Measurements from ENCODE around the gene DMPK.

DMPK gene, protein sequence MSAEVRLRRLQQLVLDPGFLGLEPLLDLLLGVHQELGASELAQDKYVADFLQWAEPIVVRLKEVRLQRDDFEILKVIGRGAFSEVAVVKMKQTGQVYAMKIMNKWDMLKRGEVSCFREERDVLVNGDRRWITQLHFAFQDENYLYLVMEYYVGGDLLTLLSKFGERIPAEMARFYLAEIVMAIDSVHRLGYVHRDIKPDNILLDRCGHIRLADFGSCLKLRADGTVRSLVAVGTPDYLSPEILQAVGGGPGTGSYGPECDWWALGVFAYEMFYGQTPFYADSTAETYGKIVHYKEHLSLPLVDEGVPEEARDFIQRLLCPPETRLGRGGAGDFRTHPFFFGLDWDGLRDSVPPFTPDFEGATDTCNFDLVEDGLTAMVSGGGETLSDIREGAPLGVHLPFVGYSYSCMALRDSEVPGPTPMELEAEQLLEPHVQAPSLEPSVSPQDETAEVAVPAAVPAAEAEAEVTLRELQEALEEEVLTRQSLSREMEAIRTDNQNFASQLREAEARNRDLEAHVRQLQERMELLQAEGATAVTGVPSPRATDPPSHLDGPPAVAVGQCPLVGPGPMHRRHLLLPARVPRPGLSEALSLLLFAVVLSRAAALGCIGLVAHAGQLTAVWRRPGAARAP

DNA sequence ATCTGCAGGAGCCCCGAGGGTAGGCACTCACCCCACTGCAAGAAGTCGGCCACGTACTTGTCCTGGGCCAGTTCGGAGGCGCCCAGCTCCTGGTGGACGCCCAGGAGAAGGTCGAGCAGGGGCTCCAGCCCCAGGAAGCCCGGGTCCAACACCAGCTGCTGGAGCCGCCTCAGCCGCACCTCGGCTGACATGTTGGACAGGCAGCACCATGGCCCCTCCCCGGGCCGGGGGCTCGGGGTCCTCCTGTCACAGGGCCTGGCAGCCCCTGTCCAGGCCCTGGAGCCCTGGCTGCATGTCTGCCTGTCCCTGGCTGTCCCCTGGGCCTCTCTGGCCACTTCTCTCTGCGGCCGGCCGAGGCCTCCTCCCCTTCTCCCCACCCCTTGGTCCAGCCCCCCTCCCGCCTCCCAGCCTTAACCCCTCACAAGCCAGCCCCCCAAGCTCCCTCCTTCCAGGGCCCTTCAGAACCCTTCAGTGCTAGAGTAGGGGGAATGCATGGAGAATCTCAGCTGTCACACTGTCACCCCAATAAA, at the start of gene DMPK:
DMPK (minus strand) TSS at position 329 of the 530 bp plus-strand sequence; CDS start at position 191, 138 bp downstream.
- no peak for DNase-seq (ENCODE audit: low read depth in 2 of 2)

DNA sequence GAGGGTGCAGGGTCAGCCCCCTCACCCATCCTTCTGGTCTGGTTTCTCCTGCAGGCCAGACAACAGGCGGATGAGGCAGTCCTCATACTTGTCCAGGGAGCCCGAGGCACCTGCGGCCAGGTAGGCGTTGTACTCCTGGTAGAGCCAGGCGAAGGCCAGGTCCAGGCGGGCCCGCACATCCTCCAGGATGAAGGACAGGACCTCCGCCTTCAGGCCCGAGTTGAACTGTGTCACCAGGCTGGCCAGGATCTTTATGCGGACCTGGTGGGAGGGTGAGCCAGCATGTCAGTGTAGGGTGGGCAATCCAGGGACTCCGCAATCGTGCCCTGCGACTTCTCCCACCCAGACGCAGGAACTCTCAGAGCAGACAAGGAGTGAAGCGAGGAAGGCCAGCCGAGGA, 46.7 kb upstream of the DMPK start:
- DNase-seq (ENCODE audit: low read depth in 2 of 2): no peak

DNA sequence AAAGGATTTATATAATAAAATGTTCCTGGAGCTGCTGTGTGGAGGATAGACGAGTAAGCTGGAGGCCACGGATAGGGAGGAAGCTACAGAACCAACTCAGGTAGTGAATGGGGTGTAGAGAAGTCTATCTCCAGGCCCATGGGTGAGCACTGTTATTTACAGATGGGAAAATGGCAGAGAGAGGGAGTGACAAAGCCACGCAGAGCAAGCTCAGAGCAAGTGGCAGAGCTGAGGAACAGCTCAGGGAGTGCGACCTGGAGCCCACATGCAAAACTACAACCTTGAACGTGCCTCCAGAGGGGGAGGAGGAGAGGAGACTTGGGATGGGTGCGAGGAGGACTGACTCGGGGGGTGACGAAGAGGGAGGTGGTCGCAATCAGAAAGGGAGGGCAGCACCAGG, 46.2 kb upstream of the DMPK start:
- DNase-seq (ENCODE audit: low read depth in 2 of 2): no peak

DNA sequence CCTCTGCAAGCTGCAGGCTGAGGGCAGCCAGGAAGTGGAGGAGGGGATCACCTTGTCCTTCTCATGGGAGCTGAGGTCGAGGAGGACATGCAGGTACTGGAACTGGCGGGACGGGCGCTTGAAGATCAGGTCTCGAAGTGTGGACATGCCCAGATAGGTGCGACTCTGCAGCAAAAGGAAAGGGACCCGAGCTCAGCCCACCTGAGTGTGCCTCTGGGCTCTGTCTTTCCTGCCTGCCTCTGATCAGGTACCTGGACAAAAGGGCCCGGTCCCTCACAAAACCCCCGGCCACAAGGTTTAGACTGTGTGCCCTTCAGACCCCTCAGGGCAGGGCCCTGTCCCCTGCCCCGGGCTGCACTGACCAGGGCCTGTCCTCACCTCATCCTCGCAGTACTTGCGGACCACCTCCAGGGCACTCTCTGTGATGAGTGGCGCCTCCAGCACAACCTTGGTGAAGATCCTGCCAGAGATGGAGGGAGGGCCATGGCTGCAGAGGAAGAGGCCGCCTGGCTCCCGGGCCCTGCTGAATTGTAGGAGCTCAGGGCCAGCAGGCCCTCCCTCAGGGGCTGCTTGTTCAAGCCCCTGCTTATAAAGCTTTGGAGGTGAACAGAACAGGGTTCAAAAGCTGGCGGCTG, 45.3 kb upstream of the DMPK start:
- no peak for DNase-seq (ENCODE audit: low read depth in 2 of 2)

DNA sequence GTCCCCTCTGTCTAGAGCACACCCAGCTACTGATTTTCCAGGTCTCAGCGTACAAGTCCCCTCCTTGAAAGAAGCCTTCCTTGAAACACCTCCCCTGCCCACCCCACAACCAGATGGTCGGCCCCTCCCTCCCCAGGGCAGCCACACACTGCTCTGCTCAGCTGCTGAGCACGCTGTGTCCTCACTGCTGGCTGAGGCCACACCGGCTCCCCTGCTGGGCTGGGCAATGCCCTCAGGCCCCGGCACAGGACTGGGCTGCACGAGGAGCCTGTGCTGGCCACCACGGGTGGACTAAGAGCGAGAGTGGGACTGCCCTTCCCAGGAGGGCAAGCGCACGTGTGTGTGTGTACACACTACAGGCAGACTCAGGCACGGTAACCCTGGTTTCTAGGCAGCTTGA, 44.6 kb upstream of the DMPK start:
- no peak for DNase-seq (ENCODE audit: low read depth in 2 of 2)

DNA sequence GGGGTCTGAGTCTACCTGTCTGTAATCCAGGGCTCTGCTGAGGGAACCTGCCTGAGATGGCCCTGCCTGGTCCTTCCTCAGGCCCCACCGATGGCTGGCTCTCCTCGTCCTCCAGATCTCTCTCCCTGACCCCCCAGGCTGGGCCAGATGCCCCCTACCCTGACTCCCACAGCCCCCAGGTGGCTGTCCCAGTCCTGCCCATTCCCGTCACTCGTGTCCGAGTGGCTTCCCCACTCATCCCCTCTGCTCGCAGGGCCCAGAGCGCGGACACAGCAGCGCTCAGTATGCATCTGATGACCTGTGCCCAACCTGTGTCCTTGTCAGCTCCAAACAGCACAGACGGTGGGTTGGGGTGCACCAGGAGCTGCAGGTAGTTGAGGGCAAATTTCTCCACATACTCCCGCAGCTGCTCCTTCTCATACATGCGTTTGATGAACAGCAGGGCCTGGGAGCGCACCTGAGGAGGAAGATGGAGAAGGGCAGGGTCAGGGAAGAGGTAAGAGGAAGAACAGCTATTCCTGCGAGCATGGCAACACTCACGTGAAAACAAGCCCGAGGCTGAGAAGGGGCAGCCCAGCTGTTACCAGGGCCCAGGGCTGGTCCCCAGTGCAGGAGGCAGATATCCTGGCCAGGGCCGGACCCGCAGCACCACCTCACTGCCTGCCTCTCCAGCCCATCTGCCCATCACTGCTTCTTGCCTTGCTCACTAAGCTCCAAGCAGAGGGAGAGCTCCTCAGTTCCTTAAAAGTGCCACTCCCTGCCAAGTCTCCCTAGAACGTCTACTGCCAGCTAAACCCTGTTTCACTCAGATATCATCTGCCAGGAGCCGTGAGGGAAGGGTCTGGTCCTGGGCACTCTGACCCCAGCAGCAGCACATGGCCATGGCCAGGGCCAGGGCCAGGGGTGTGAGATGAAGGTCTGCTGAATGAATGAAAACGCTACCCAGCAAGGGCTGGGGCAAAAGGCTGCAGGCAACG, 43.9 kb upstream of the DMPK start:
- no peak for DNase-seq (ENCODE audit: low read depth in 2 of 2)

DNA sequence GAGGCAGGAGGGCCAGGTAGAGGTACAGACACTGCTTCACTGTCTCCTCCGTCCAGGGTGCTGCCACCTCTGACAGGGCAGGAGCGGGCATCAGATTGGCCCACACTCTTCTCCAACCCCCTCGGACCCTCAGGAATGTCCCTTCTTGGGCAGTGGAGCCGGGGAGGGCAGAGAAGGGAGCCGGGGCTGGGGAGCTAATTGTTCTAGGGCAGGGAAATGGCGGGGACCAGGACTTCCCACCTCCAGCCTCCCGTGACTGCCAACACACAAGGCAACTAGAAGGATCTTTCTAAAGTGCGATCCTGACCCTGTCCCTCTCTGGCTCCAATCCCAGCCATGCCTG, 42.9 kb upstream of the DMPK start:
- no peak for DNase-seq (ENCODE audit: low read depth in 2 of 2)

DNA sequence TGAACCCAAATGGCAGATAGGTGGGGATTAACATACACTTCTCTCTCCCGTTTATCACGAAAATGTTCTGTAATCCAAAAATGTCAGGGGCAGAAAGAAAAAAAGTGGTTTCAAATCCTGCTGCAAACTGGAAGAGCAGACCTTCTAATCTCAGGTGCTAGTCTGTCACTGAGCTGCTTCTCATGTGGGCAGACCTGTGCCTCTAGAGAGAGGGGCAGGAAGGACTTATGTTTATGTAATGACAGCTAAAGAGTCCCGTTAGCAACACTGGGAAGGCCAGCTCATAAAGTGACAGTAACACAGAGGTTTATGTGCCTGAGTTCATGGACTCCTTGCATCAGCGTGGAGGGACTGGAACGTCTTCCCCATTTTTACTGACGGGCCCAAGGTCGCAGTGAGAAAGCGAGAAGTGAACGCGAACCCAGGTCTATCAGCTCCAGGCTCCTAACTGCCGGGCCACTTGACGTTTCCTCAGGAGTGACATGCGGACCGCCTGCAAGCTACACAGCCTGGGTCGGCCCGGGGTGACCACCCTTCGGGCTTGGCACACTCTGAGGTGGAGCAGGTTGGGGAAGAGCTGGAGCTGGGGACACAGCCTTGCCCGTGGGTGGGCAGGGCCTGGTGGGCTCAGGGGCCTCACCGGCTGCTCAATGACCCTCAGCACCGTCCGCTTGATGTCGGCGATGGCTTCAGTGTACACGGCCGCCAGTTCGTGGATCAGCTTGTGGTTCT, 42.4 kb upstream of the DMPK start:
- DNase-seq (ENCODE audit: low read depth in 2 of 2): no peak

DNA sequence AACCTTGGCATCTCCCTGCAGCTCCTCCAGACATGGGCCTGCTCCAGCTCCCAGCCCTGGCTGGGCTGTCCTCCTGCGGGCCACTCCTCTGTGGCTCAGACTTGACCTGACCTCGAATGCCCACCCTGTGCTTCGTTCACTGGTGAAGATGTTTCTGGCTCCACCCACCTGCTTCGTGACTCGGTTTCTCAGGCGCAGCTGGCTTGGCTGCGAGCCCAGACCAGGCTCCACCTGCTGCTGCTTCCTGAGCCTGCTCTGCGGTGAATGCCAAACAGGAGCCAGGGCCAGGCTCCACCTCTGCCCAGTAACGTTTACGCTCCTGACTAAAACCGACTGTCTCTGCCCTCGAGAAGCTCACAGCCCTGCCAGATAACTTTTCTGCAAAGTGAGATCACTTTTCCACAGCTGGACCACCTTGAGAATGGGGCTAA, 41.8 kb upstream of the DMPK start:
- no peak for DNase-seq (ENCODE audit: low read depth in 2 of 2)

DNA sequence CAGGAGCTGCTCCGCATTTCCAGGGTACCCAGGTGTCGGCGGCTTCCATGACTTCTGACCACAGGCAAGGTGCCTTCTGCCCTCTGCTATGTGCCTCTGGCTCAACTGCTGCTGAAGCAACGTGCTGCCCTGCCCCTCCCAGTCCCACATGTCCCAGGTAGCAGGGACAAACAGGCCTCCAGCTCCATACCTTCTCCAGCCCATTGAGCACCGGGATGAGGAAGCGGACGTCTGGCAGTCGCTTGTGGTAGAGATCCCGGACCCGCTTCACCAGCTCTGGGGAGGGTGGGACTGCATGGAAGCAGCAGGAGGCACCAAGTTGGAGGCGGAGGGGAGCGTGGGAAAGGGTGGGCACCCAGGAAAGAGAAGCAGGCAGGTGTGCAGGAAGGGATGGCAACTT, 40.9 kb upstream of the DMPK start:
- DNase-seq (ENCODE audit: low read depth in 2 of 2): no peak

DNA sequence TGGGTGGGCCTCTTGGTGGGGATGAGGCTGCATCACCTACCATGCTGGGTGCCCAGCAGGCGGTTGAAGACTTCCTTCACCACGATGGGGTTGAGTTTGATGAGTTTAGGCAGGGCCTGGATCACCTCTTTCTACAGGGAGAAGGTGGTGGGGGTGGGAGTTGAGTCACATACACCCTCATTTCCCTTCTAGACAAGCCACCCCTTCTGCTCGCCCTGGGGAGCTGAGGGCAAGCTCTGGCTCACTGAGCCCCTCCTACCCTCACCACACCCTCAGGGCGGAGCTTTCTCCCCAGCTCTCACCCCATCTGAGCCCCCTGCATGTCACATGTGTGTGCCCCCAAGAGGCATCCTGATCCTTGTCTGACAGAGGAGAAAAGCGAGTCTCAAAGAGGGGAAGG, 40.4 kb upstream of the DMPK start:
- DNase-seq (ENCODE audit: low read depth in 2 of 2): no peak

DNA sequence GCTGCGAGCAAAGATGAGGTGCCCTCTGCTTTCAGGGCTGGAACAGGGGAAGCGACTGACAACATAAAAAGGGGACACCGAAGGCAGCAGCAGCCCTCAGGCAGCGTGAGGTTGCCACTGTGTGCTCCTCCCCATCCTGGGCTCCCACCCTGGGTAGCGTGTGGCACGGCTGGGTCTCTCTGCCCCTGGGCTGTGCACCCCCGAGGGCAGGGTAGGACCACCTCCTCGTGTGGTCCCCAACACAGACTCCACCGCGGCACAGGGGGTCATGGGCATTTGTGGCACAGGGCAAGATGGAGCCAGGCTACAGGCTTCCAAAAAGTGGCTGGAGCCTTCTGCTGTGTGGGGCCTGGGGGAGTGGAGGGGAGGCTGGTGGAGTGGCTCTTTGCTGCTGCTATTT, 39.3 kb upstream of the DMPK start:
- DNase-seq (ENCODE audit: low read depth in 2 of 2): no peak

DNA sequence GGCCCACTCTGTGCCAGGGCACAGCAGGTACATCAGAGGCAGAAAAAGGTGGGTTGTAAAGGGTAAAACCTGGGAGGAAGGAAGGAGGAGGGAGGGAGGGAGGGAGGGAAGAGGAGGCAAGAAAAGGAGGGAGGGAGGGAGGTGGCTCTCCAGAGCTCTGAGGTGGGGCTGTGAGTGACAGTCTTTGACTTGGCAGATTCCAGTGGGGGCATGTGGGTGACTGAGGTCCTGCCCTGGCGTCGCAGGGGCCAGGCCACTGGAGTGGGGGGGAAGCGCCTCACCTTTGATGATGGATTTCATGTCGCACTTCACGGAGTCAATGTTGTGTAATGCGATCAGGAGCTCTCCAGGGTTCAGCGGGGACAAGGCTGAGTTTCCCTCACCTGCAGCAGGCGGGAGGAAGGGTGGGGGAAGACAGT, 38.8 kb upstream of the DMPK start:
- no peak for DNase-seq (ENCODE audit: low read depth in 2 of 2)

DNA sequence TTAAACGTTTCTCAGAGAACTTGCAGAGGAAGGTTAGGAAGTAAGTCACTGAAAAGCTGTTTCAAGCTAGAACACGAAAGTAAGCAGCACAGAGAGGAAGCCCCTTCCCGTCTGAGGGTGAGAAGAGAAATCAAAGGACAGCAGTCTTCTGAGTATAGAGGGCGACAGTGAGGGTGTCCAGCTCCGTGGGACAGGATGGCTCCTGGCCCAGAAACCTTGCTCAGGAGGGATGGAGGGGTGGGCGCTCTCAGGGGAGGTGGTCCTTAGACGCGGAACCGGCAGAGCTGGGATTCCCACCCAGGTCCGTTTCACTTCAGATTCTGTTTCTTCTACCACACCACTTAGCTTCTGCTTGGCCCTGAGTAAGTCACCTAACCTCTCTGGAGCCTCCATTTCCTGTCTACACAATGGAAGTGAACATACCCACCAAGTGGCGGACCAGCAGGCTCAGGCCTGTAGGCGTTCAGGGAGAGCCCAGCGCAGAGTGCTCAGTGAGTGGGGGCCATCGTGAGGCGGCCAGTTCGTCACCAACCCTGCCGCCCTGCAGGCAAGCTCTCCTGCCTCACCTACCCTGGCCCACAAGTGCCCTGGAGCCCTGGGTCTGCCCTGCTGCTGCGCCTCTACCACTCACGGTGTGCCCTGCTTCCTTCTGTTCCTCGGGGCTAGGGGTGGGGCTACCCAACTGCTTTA, 38.3 kb upstream of the DMPK start:
- no peak for DNase-seq (ENCODE audit: low read depth in 2 of 2)

DNA sequence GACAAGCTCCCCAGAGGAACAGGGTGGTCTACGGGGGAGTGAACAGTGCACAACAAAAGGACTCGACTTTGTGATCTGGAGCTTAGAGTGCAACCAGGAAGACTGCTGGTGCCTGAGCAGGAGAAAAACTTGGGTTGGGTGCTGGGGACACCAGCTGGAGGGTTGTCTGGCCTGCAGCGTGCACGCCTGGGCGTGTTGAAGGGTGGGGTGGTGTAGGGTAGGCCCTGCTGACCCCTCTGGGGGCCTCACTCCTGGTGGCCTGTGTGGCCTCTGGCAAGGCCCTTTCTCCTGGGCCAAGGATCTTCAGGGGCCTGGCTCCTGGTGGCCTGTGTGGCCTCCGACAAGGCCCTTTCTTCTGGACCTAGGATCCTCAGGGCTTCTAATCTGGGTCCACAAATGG, 37.5 kb upstream of the DMPK start:
- DNase-seq (ENCODE audit: low read depth in 2 of 2): no peak

DNA sequence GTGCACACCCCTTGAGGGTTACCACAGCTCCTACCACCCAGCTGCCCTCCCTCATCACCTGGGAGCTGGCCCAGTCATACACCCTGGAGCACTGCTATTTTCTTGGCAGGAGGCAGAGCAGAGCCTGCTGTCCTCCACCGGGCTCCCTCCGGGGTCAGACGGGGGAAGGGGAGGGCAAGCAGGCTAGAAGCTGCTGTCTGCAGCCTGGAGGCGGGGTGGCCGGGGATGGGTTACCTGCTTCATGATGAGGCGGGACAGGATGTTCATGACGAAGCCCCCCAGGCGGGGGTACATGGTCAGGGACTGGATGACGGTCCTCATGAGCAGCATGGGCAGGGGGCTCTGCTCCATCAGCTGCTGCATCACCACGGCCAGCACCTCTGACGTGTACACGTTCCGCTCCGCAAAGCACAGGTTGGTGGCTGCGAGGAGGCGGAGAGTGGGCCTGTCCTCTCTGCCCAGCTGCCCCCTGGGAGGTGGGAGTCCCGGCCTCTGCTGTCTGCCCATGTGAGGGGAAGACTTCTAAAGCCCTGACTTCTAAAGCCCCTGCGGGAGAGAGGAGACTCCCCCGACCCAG, 35.5 kb upstream of the DMPK start:
- DNase-seq (ENCODE audit: low read depth in 2 of 2): no peak

DNA sequence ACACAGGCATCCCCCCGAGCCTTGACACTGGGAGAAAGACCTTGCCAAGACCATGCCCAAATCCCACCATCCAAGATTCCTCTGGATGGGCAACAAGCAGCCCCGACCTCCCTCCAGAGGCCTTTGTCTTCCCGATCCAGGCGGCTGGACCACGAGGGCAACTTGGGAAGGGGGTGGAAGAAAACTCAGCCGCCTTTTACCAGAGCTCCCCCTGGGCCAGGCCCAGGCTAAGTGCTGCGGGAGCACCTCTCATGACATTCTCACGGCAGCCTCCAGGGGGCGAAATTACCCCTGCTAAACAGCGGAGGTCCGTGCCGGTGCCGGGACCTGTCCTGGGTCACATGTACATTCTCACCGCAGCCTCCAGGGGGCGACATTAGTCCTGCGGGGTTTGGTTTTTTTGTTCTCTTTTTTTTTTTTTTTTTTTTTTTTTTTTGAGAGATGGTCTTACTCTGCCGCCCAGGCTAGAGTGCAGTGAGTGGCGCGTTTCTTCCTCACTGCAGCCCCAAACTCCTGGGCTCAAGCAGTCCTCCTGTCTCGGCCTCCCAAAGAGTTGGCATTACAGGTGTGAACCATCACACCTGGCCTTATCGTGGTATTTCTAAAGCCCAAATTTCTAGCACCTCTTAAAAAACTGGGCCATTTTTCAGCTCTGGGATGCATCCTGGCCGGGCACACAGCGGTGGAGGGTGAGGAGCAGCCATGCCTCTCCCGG, 34.9 kb upstream of the DMPK start:
- DNase-seq (ENCODE audit: low read depth in 2 of 2): peak; percentile 95 to 96

DNA sequence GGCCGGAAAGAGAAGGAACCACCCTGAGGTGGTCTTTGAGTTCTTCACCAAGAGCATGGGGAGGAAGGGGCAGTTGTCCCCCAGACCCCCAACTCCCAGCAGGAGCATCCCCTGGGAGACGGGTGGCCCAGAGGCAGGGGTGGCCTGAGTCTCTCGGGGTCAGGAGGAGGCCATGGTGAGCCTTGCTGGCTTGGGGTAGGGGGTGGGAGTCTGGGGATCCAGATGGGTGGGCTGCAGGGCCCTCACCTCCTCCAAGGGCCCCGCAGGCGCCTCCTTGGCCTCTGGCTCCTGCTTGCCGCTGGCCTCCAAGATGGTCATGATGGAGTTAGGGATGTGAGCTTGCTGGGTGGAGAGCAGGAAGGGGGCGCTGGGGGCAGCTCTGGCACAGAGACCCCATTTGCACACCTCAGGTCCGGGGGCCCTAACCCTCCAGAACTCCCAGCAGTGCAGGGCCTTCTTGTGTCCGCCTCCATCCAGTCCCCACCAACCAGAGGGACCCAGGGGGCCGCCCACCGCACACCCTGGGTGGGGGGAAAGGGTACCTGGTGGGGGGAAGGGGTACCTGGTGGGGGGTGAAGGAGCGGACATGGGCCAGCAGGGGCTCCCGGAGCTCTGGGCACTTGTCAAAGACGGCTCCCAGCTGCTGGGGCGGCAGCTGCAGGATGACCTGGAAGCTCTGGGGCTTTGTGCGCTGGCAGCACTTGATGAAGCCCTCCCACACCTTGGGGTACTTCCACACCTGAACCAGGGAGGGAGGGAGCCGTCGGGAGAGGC, 34.1 kb upstream of the DMPK start:
- no peak for DNase-seq (ENCODE audit: low read depth in 2 of 2)
